Amniotic epithelial cell (primary cell): ENCODE measurements around the gene GPR173.
A peak's percentile ranks its signal among the peaks of the same experiment; 100 is the strongest.

Experiments used
- DNase-seq: peaks from one replicate; pipeline ENCODE4 v3.0.0-alpha.2; 2010; ENCODE audit warnings: low read depth

Gene GPR173

GRCh38 chrX:53071604-53072417, 23.2 kb downstream of the GPR173 start:
- DNase-seq = peak; percentile 51

GRCh38 chrX:53072418-53073114, 24.0 kb downstream of the GPR173 start:
- DNase-seq = no peak

DNA sequence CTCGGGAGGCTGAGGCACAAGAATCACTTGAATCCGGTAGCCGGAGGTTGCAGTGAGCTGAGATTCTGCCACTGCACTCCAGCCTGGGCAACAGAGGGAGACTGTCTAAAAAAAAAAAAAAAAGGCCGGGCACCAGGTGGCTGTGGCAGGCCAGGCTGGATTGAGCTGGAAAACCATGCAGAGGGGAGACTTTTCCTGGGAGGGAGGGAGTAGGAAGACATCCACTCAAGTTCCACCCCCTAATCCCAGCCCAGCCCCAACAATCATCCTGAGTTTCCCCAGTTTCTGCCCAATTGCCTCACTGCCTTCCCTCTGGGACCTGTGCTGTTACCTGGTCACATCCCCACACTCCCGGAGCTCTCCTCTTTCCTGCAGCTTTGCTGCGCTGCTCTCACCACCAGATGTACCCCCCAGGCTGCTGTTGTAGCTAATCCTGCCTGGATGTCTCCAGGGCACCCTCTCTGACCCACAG, 24.6 kb downstream of the GPR173 start:
- no peak for DNase-seq

- no peak for DNase-seq
Observed at GRCh38 chrX:53075011-53075410, 26.4 kb downstream of the GPR173 start.

DNA sequence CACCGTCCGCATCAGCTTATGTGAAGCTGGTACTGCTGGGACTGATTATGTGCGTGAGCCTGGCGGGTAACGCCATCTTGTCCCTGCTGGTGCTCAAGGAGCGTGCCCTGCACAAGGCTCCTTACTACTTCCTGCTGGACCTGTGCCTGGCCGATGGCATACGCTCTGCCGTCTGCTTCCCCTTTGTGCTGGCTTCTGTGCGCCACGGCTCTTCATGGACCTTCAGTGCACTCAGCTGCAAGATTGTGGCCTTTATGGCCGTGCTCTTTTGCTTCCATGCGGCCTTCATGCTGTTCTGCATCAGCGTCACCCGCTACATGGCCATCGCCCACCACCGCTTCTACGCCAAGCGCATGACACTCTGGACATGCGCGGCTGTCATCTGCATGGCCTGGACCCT, 28.1 kb downstream of the GPR173 start:
- DNase-seq = no peak

GRCh38 chrX:53077207-53078197, 28.9 kb downstream of the GPR173 start:
- DNase-seq = no peak

GRCh38 chrX:53078943-53079342, 30.4 kb downstream of the GPR173 start:
- no peak for DNase-seq

- no peak for DNase-seq
Observed at GRCh38 chrX:53080628-53081580, 32.3 kb downstream of the GPR173 start.

DNA sequence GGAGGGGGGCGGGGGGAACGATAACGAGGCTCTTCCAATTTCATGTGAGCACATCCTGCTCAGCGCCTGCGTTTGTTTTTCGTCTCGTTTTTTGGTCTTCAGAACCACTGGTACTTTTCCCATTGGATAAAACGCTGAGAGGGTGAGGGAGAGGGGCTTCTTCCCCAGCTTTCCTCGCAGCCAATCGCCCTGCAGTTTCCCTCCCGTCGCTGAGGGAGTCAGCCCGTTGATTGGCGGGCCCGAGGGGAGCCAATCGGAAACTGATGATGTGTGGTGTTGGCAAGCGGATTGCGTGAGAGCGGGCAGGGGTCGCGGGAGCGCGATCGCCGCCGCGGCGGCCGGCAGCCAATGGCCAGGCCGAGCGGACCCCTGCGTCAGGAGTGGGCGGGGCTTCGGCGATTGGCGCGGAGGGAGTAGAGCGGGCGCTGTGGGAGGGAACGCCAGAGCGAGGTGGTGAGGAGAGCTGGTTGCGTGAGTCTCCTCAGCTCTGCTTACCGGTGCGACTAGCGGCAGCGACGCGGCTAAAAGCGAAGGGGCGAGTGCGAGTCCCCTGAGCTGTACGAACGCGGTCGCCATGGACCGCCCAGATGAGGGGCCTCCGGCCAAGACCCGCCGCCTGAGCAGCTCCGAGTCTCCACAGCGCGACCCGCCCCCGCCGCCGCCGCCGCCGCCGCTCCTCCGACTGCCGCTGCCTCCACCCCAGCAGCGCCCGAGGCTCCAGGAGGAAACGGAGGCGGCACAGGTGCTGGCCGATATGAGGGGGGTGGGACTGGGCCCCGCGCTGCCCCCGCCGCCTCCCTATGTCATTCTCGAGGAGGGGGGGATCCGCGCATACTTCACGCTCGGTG, 33.6 kb downstream of the GPR173 start, which contains the start of gene TSPYL2:
TSPYL2 (plus strand) TSS at position 443 of the 848 bp plus-strand sequence; CDS start at position 575, 132 bp downstream.
- DNase-seq = peak; percentile 97

GRCh38 chrX:53082773-53083616, 34.4 kb downstream of the GPR173 start:
- DNase-seq = no peak

DNA sequence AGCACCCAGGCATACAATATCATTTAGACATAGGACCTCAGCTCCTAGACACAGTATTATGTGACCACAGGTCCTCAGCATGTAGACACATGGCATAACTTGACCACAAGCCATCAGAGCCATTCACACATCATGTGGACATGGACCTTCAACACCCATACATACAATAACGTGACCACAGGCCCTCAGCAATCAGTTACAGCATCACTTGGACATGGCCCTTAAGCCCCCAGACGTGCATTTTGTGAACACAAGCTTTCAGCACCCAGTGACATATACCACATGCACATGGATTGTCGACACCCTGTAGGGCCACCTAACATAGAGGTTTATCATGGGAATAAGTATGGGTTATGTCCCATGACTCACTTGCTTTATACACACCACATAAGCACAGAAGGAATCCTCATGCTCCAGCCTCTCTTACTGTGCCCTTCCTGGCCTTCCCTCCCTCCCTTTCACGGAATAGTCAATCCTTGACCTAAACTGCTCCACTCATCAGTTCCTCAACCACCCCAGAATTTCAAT, 35.5 kb downstream of the GPR173 start:
- no peak for DNase-seq

DNA sequence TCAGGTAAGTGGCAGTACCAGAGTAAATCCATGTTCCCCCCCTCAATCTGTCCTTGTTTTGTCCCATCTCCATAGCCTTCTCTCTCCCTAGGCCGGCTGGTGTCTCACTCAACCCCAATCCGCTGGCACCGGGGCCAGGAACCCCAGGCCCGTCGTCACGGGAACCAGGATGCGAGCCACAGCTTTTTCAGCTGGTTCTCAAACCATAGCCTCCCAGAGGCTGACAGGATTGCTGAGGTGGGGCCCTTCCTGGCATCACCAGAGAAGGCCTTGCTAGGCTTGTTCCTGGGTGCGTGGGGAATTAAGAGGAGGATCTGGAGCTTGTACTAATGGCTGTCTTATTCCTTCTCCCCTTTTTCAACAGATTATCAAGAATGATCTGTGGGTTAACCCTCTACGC, 36.3 kb downstream of the GPR173 start:
- no peak for DNase-seq

- DNase-seq = no peak
Observed at GRCh38 chrX:53085661-53086229, 37.2 kb downstream of the GPR173 start.

GRCh38 chrX:53086464-53086863, 37.9 kb downstream of the GPR173 start:
- DNase-seq = peak; percentile 50

- no peak for DNase-seq
Observed at GRCh38 chrX:53087388-53087831, 38.8 kb downstream of the GPR173 start.

DNA sequence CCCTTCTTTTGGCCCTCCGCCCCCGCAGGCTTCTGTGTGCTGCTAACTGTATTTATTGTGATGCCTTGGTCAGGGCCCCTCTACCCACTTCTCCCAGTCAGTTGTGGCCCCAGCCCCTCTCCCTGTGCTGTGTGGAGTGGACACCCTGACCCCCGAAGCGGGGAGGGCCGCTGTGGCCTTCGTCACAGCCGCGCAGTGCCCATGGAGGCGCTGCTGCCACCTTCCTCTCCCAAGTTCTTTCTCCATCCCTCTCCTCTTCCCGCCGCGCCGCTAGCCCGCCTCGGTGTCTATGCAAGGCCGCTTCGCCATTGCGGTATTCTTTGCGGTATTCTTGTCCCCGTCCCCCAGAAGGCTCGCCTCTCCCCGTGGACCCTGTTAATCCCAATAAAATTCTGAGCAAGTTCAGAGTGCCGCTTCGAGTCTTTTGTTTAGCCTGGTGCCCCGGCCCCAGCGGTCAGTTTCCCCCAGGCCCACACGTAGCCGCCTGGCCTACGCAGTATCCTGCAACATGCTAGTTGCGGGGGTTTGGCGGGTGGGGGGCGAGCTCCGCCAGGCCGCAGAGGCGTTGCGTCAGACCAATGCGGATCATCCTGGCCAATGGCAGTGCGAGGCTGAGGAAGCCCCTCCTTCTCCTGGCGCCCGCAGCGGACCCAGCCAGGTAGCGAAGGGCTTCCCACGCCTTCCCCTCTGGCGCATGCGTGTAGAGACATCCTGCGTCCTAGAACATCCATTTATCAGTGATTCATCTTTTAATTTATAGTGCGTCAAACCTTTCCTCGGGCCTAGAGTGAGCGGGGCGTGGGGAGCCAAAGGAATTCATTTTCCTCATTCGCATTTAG, 39.8 kb downstream of the GPR173 start:
- peak; percentile 87 for DNase-seq

DNA sequence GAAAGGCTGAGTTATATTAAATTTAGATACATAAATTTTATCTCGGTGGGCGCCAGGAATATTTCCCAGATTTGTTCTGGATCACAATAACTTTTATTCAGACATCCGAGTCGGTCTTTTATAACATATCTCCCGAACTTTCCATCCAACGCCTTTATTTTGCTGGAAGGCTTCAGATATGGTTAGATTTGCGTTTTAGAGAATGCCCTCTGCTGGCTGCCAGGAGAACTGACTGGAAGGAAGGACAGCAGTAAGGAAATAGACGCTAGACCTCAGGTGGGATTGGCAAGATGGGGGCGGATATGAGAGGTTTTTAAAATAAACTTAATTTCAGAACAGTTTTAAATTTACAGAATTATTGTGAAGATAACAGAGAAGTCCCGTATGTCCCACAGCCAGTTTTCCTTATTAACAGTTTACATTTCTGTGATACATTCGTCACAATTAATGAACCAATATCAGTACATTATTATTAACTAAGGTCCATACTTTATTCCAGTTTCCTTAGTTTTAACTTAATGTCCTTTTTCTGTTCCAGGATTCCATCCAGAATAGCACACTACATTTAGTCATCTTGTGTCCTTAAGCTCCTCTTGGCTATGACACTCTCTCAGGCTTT, 40.7 kb downstream of the GPR173 start:
- peak; percentile 66 for DNase-seq
